Esophagus (tissue), 2 donors: ENCODE measurements around the gene STARD13. TPM values are rescaled to one million over a fixed set of nuclear protein-coding genes. Genes with fewer than 3 reads are reported as not detected.

Source experiments
- H3K27ac ChIP-seq, 2 donors: one replicate each; pipeline ENCODE4 v1.5.1; 2013; ENCODE audit warnings: low read depth in 2 of 2, mild to moderate bottlenecking in 2 of 2, inconsistent platforms in 1 of 2, low read length in 1 of 2, moderate library complexity in 1 of 2
- H3K27me3 ChIP-seq, 2 donors: one replicate each; pipeline ENCODE4 v1.6.1; 2013; ENCODE audit warnings: low read length in 2 of 2, control low read depth in 1 of 2, mild to moderate bottlenecking in 1 of 2; ENCODE audit not compliant: insufficient read depth in 2 of 2, control insufficient read depth in 1 of 2
- H3K36me3 ChIP-seq, 2 donors: one replicate each; pipeline ENCODE4 v1.6.1; 2013; ENCODE audit warnings: low read length in 1 of 2; ENCODE audit not compliant: control insufficient read depth in 2 of 2, insufficient read depth in 2 of 2
- H3K4me1 ChIP-seq, 2 donors: one replicate each; pipeline ENCODE4 v1.6.1; 2013; ENCODE audit warnings: low read length in 1 of 2; ENCODE audit not compliant: control insufficient read depth in 2 of 2, insufficient read depth in 2 of 2
- H3K4me3 ChIP-seq, 2 donors: one replicate each; pipeline ENCODE4 v1.5.1; 2013; ENCODE audit warnings: low read length in 2 of 2, mild to moderate bottlenecking in 2 of 2, low read depth in 1 of 2, moderate library complexity in 1 of 2
- H3K9me3 ChIP-seq, 2 donors: one replicate each; pipeline ENCODE4 v1.6.1; 2013; ENCODE audit warnings: mild to moderate bottlenecking in 2 of 2, low read depth in 1 of 2, low read length in 1 of 2, moderate library complexity in 1 of 2; ENCODE audit not compliant: control insufficient read depth in 2 of 2, insufficient read depth in 1 of 2
- WGBS, 2 donors: extraction: QIAGEN DNeasy Blood & Tissue Kit; methylation state at CpG; one replicate each; pipeline ENCODE4 v1.1.7; 2013; 5-methylcytosine and 5-hydroxymethylcytosine counted together
- polyA plus RNA-seq, 2 donors: library from polyadenylated mRNA; stranded (reverse); fragments of 200-250 nt; gene quantifications; one replicate each; pipeline ENCODE4 v1.2.3, GENCODE V29; 2013
- donor health status: healthy with polysubstance abuse.
- donor health status: Bipolar disorder and iron deficiency.

STARD13 gene
- polyA plus RNA-seq, 2 donors, result 1.6 to 3.0 TPM

DNA sequence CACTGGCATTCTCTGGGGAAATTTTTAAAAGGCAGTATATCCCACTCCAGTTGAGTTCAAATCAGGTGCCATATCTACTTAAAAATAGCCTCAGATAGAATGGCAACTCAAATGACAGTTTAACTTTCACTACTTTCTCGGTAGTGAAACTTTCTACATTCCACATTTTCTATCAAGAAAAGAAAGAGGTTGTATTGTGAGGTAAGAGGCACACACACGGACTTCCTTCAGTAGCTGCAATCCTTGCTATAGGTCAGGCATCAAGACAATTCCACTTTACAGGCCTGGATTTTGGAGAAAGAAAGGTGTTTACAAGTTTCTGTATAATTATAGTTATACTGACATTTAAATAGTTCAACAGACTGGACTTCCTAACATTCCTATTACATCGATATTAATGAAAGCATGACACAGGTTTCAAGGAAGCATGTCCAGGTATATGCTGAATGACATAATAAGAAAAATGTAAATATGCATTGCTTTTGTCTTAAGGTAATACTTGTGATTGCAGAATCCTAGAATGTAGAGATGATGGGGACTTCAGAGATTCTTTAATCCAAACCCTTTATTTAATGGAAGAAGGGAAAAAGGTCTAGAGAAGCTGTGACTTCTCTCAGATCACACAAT lies 5.2 kb downstream of the STARD13 start:
- Histone ChIP-seq H3K36me3 (no peaks in the 10 kb centered on the region), H3K27ac (peak overlapping the region; percentile 22 to 75), H3K27me3 (no peaks in the 10 kb centered on the region), H3K9me3 (no peaks in the 10 kb centered on the region), H3K4me1 (no peaks in the 10 kb centered on the region), H3K4me3 (no peak overlapping the region)
- WGBS, 2 donors, result 64 to 80% methylated on average over 3 of the region's 3 CpGs

GRCh38 chr13:33279414-33280278 lies 5.9 kb downstream of the STARD13 start:
- H3K27ac ChIP-seq, result peak overlapping the region; percentile 26 to 75
- H3K27me3 ChIP-seq, result no peaks in the 10 kb centered on the region
- H3K4me3 ChIP-seq, result no peak overlapping the region
- no peaks in the 10 kb centered on the region for H3K4me1 ChIP-seq
- no peaks in the 10 kb centered on the region for H3K9me3 ChIP-seq
- H3K36me3 ChIP-seq, result no peaks in the 10 kb centered on the region
- 27 to 28% methylated on average over 2 of the region's 2 CpGs for WGBS, 2 donors

GRCh38 chr13:33278913-33279312 lies 6.6 kb downstream of the STARD13 start:
- H3K9me3 ChIP-seq, result no peaks in the 10 kb centered on the region
- H3K36me3 ChIP-seq, result no peaks in the 10 kb centered on the region
- WGBS, 2 donors, result 0% methylated on average over 1 of the region's 1 CpG
- no peaks in the 10 kb centered on the region for H3K27me3 ChIP-seq
- H3K4me1 ChIP-seq, result no peaks in the 10 kb centered on the region
- H3K4me3 ChIP-seq, result no peak overlapping the region
- H3K27ac ChIP-seq, result no peak overlapping the region

GRCh38 chr13:33277946-33278345 lies 7.6 kb downstream of the STARD13 start:
- Histone ChIP-seq H3K27ac (peak overlapping the region in 1 of 2 donors; percentile 16), H3K9me3 (no peaks in the 10 kb centered on the region), H3K4me3 (no peak overlapping the region), H3K27me3 (no peaks in the 10 kb centered on the region), H3K36me3 (no peaks in the 10 kb centered on the region), H3K4me1 (no peaks in the 10 kb centered on the region)
- WGBS, 2 donors, result 83 to 89% methylated on average over 1 of the region's 1 CpG

DNA sequence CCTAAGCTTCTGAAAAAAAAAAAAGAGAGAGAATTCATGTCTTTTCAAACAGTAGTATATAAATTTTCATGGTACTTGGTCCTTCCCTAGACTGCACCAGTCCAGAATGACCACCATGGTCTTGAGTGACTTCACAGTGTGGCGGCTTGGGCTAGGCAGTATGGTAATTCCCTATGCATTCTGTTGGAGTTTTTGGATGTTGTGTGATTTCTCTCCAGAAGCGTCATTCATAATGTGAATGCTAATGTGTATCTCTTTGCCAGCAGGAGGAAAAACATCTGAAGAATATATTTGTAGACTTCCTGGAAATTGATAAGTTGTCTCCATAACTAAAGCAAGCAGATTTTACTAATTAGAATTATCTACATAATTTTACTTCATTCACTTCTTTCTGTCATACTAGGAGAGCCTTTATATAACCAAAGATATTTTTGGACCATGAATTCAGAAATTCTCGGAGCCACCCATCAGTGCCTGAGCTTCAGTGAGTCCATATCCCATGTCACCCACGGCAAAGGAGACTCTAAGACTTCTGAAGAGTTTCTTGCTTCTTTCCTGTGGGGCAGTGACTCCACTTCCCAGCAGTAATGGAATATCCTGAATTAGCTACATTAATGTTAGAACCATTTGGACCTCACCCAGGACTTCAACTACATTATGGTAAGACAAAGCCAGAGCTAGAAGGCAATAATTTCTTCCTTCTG lies 8.4 kb downstream of the STARD13 start:
- H3K4me1 ChIP-seq, result no peaks in the 10 kb centered on the region
- no peaks in the 10 kb centered on the region for H3K27me3 ChIP-seq
- H3K4me3 ChIP-seq, result no peak overlapping the region
- H3K9me3 ChIP-seq, result no peaks in the 10 kb centered on the region
- WGBS, 2 donors, result 80 to 90% methylated on average over 4 of the region's 4 CpGs
- H3K27ac ChIP-seq, result no peak overlapping the region
- H3K36me3 ChIP-seq, result no peaks in the 10 kb centered on the region

- no peaks in the 10 kb centered on the region for H3K9me3 ChIP-seq
- H3K27me3 ChIP-seq, result no peaks in the 10 kb centered on the region
- no peak overlapping the region for H3K4me3 ChIP-seq
- H3K4me1 ChIP-seq, result no peaks in the 10 kb centered on the region
- H3K36me3 ChIP-seq, result no peaks in the 10 kb centered on the region
- H3K27ac ChIP-seq, result no peak overlapping the region
- 33 to 44% methylated on average over 3 of the region's 3 CpGs for WGBS, 2 donors
These were observed 9.0 kb downstream of the STARD13 start for GRCh38 chr13:33276570-33276969.

DNA sequence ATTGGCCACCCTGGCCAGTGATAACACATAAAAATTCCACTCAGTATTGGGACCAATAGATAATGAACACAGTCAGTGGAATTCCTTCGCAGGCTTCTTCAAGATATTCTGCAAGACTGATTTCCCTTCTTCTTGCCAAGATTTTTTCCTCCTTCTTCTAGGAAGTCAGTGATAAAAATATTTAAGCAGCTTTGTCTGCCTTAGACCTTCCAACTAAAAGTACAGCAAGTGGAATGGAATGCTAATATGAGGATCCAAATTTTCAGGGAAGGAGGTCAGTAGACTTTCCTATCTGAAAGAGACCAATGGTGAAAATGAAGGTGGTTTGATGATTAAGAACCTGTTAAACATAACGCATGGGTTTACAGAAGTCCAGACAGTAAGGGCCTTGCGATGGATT lies 9.6 kb downstream of the STARD13 start:
- no peak overlapping the region for H3K27ac ChIP-seq
- H3K9me3 ChIP-seq, result no peaks in the 10 kb centered on the region
- H3K4me3 ChIP-seq, result no peak overlapping the region
- no peaks in the 10 kb centered on the region for H3K4me1 ChIP-seq
- 82 to 85% methylated on average over 3 of the region's 3 CpGs for WGBS, 2 donors
- H3K36me3 ChIP-seq, result no peaks in the 10 kb centered on the region
- H3K27me3 ChIP-seq, result no peaks in the 10 kb centered on the region

DNA sequence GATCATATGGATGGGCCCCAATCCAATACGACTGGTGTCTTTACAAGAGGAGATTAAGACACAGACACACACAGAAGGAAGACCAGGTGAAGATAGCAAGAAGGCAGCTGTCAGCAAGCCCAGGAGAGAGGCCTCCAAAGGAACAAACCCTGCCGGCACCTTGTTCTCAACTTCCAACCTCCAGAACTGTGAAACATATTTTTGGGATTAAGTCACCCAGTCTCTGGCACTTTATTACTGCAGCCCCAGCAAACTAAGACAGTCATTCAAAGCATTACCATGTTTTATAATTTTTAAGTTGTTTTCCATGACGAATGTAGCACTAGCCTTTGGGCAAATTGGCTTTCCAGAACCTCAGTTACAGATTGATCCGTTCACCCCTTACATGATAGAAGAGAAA lies 11.3 kb downstream of the STARD13 start:
- no peaks in the 10 kb centered on the region for H3K36me3 ChIP-seq
- H3K4me1 ChIP-seq, result no peaks in the 10 kb centered on the region
- H3K27ac ChIP-seq, result no peak overlapping the region
- WGBS, 2 donors, result 85 to 88% methylated on average over 4 of the region's 4 CpGs
- no peak overlapping the region for H3K4me3 ChIP-seq
- H3K27me3 ChIP-seq, result no peaks in the 10 kb centered on the region
- no peaks in the 10 kb centered on the region for H3K9me3 ChIP-seq

- H3K36me3 ChIP-seq, result no peaks in the 10 kb centered on the region
- no peaks in the 10 kb centered on the region for H3K27me3 ChIP-seq
- no peak overlapping the region for H3K4me3 ChIP-seq
- no peak overlapping the region for H3K27ac ChIP-seq
- H3K4me1 ChIP-seq, result no peaks in the 10 kb centered on the region
- no peaks in the 10 kb centered on the region for H3K9me3 ChIP-seq
- 51 to 70% methylated on average over 7 of the region's 7 CpGs for WGBS, 2 donors
These were observed 12.9 kb downstream of the STARD13 start for GRCh38 chr13:33272531-33273124.
